Activated CD4-positive, alpha-beta T cell treated with anti-CD3 and anti-CD28 coated beads, Interleukin-2, amount 10 ng/mL, durations not matched to agents 7 days and 5 days (primary cell): Measurements from ENCODE around the gene ZBTB7B. TPM values are rescaled to one million over a fixed set of nuclear protein-coding genes. Genes with fewer than 3 reads are reported as not detected.

Source experiments
- CTCF ChIA-PET: fragments of 350-600 bp; sonication (Branson Sonifier 250); formaldehyde crosslinking; loops from one replicate; lab custom pipeline; 2021; ENCODE audit warnings: antibody characterized with exemption; lab: Charles Lee
- POLR2A ChIA-PET: fragments of 350-600 bp; sonication (Branson Sonifier 250); formaldehyde crosslinking; loops from one replicate; lab custom pipeline; 2021; ENCODE audit warnings: antibody characterized with exemption; lab: Charles Lee
- DNase-seq: peaks from one replicate; pipeline ENCODE4 v3.0.0-alpha.2; 2020
- H3K27ac Mint-ChIP-seq: one replicate; pipeline ENCODE4 v1.8.0; 2021; ENCODE audit warnings: mild to moderate bottlenecking, moderate library complexity, mixed read lengths
- H3K27me3 Mint-ChIP-seq: one replicate; pipeline ENCODE4 v1.8.0; 2021; ENCODE audit warnings: mixed read lengths
- H3K36me3 Mint-ChIP-seq: one replicate; pipeline ENCODE4 v1.8.0; 2021; ENCODE audit warnings: low read depth, mixed read lengths
- H3K4me1 Mint-ChIP-seq: one replicate; pipeline ENCODE4 v1.8.0; 2021; ENCODE audit warnings: mixed read lengths
- H3K4me3 Mint-ChIP-seq: one replicate; pipeline ENCODE4 v1.8.0; 2021; ENCODE audit warnings: mild to moderate bottlenecking, moderate library complexity, mixed read lengths
- H3K9me3 Mint-ChIP-seq: one replicate; pipeline ENCODE4 v1.8.0; 2021; ENCODE audit warnings: mixed read lengths
- microRNA-seq: library from miRNA; unstranded; fragments of <30 nt; microRNA quantifications from one replicate; pipeline ENCODE4 v1.2.0, GENCODE V29; 2021; ENCODE audit warnings: borderline microRNAs expressed, borderline replicate concordance
- total RNA-seq, 2 experiments: library from RNA; stranded (reverse); gene quantifications; one replicate each; pipeline ENCODE4 v1.2.3, GENCODE V29; 2021

The ZBTB7B gene
- total RNA-seq, 2 experiments from 2014 or later: 112 to 127 TPM

- DNase-seq: peak; percentile 84
- Mint-ChIP-seq H3K9me3 (no peaks in the 10 kb centered on the region), H3K4me3 (peak overlapping the region; percentile 91), H3K36me3 (peaks cover 5% of the 10 kb centered on the region), H3K4me1 (peaks cover 36% of the 10 kb centered on the region), H3K27ac (no peak overlapping the region), H3K27me3 (no peaks in the 10 kb centered on the region)
- ChIA-PET CTCF (interaction anchor here (0.6 to 5.1 kb wide), 8 partner anchors 11 to 793 kb away, joined by 3 to 48 read pairs (median 4); partner anchors contain the start of gene ADAM15), POLR2A (no interaction called here)
These were observed 60.3 kb downstream of the ZBTB7B start for GRCh38 chr1:155062702-155063411.

GRCh38 chr1:155063550-155064110, 61.0 kb downstream of the ZBTB7B start, which contains the start of gene EFNA4:
TSS of gene EFNA4 (plus strand) at chr1:155063740. CDS start at chr1:155063824, 84 bp downstream.
- Mint-ChIP-seq H3K27ac (peak within 1 kb of the TSS; percentile 68), H3K4me1 (peaks cover 36% of the 10 kb centered on the region), H3K36me3 (peaks cover 5% of the 10 kb centered on the region), H3K9me3 (no peaks in the 10 kb centered on the region), H3K4me3 (peak within 1 kb of the TSS; percentile 91), H3K27me3 (no peaks in the 10 kb centered on the region)
- ChIA-PET POLR2A (no interaction called here), CTCF (interaction anchor here (1.0 to 5.1 kb wide), 9 partner anchors 11 to 109 kb away, joined by 3 to 48 read pairs (median 5); partner anchors contain the start of genes ADAM15 and KRTCAP2)
- peak; percentile 91 for DNase-seq

- no peaks in the 10 kb centered on the region for H3K27me3 Mint-ChIP-seq
- ChIA-PET POLR2A (interaction anchor here (0.6 kb wide), 1 partner anchor 396 kb away, joined by 3 read pairs; no protein-coding TSS in a partner anchor), CTCF (interaction anchor here (1.2 to 2.8 kb wide), 7 partner anchors 10 to 108 kb away, joined by 3 to 11 read pairs (median 5); partner anchors contain the start of gene KRTCAP2)
- H3K9me3 Mint-ChIP-seq: no peaks in the 10 kb centered on the region
- peak overlapping the region; percentile 91 for H3K4me3 Mint-ChIP-seq
- DNase-seq: no peak
- H3K36me3 Mint-ChIP-seq: peaks cover 9% of the 10 kb centered on the region
- H3K4me1 Mint-ChIP-seq: peaks cover 36% of the 10 kb centered on the region
- H3K27ac Mint-ChIP-seq: peak overlapping the region; percentile 56
These were observed 61.7 kb downstream of the ZBTB7B start for GRCh38 chr1:155064111-155064831.

- CTCF ChIA-PET: interaction anchor here (0.6 to 2.8 kb wide), 8 partner anchors 11 to 142 kb away, joined by 3 to 11 read pairs (median 4); partner anchors contain the start of gene KRTCAP2
- peaks cover 9% of the 10 kb centered on the region for H3K36me3 Mint-ChIP-seq
- peak overlapping the region; percentile 14 for H3K27ac Mint-ChIP-seq
- H3K4me1 Mint-ChIP-seq: peaks cover 36% of the 10 kb centered on the region
- H3K27me3 Mint-ChIP-seq: no peaks in the 10 kb centered on the region
- peak overlapping the region; percentile 91 for H3K4me3 Mint-ChIP-seq
- H3K9me3 Mint-ChIP-seq: no peaks in the 10 kb centered on the region
- DNase-seq: no peak
- POLR2A ChIA-PET: interaction anchor here (0.6 kb wide), 1 partner anchor 397 kb away, joined by 3 read pairs; no protein-coding TSS in a partner anchor
These were observed 62.3 kb downstream of the ZBTB7B start for GRCh38 chr1:155064832-155065429.

- Mint-ChIP-seq H3K27ac (no peak overlapping the region), H3K36me3 (peaks cover 12% of the 10 kb centered on the region), H3K27me3 (peaks cover 3% of the 10 kb centered on the region), H3K9me3 (no peaks in the 10 kb centered on the region), H3K4me1 (peaks cover 38% of the 10 kb centered on the region), H3K4me3 (no peak overlapping the region)
- no peak for DNase-seq
- CTCF ChIA-PET: interaction anchor here (0.7 to 2.4 kb wide), 6 partner anchors 11 to 101 kb away, joined by 3 to 10 read pairs (median 5); partner anchors contain the start of gene EFNA3
- POLR2A ChIA-PET: no interaction called here
These were observed 64.2 kb downstream of the ZBTB7B start for GRCh38 chr1:155066777-155067176.

Small RNA genes lying within 50 kb of the gene (microRNA-seq; reads per million reads assigned to microRNA genes)
- gene MIR4258: not detected

Other genes starting within 250 kb of the ZBTB7B start
- gene KCNN3, start 132.5 kb upstream of the ZBTB7B start, total RNA-seq: under 1 TPM in 1 of 2 experiments, not detected in 1; 0.17 TPM
- gene PMVK, start 66.1 kb upstream of the ZBTB7B start, total RNA-seq: 10 to 100 TPM; 25.7 to 40.2 TPM
- gene PBXIP1, start 46.7 kb upstream of the ZBTB7B start, total RNA-seq: 10 to 100 TPM; 74.6 to 92.0 TPM
- gene PYGO2, start 41.0 kb upstream of the ZBTB7B start, total RNA-seq: 10 to 100 TPM; 50.0 to 50.2 TPM
- 100 to 1,000 TPM in 1 of 2 experiments, 10 to 100 TPM in 1; 75.1 to 104 TPM for gene SHC1, start 32.1 kb upstream of the ZBTB7B start, total RNA-seq
- 100 to 1,000 TPM; 147 to 157 TPM for gene CKS1B, start 28.1 kb upstream of the ZBTB7B start, total RNA-seq
- 10 to 100 TPM; 41.2 to 41.3 TPM for gene FLAD1, start 19.5 kb upstream of the ZBTB7B start, total RNA-seq
- 1 to 10 TPM in 1 of 2 experiments, under 1 TPM in 1; 0.85 to 1.0 TPM for gene LENEP, start 9.2 kb upstream of the ZBTB7B start, total RNA-seq
- gene DCST2, start 31.0 kb downstream of the ZBTB7B start, total RNA-seq: under 1 TPM; 0.50 to 0.73 TPM
- gene DCST1, start 31.0 kb downstream of the ZBTB7B start, total RNA-seq: not detected
- 10 to 100 TPM; 40.2 to 45.0 TPM for gene ADAM15, start 48.5 kb downstream of the ZBTB7B start, total RNA-seq
- 1 to 10 TPM; 8.2 to 8.3 TPM for gene EFNA4, start 60.9 kb downstream of the ZBTB7B start, total RNA-seq
- 1 to 10 TPM; 2.3 to 2.7 TPM for gene EFNA3, start 76.0 kb downstream of the ZBTB7B start, total RNA-seq
- under 1 TPM in 1 of 2 experiments, not detected in 1; 0.15 TPM for gene EFNA1, start 125.1 kb downstream of the ZBTB7B start, total RNA-seq
- gene SLC50A1, start 133.1 kb downstream of the ZBTB7B start, total RNA-seq: 10 to 100 TPM; 37.2 to 42.3 TPM
- gene DPM3, start 137.7 kb downstream of the ZBTB7B start, total RNA-seq: 10 to 100 TPM; 50.1 to 58.9 TPM
- 100 to 1,000 TPM; 183 to 308 TPM for gene KRTCAP2, start 170.5 kb downstream of the ZBTB7B start, total RNA-seq
- 10 to 100 TPM; 14.2 to 15.5 TPM for gene TRIM46, start 171.0 kb downstream of the ZBTB7B start, total RNA-seq
- 10 to 100 TPM; 21.2 to 23.6 TPM for gene THBS3, start 205.1 kb downstream of the ZBTB7B start, total RNA-seq
- 10 to 100 TPM; 32.8 to 37.3 TPM for gene MTX1, start 205.9 kb downstream of the ZBTB7B start, total RNA-seq